ENCODE data around the gene TESMIN.

The TESMIN gene

GRCh38 chr11:68661697-68662603 lies 89.4 kb downstream of the TESMIN start:
- POLR2A ChIA-PET: no interaction called here
- CTCF ChIA-PET: no interaction called here
- TF ChIP-seq CTCF (IDR thresholded peaks at IDR 0.05; ENCODE audit: control extremely low read depth, extremely low read depth, low read depth, missing control alignments): no peak
- DNase-seq (ENCODE audit: extremely low spot score): no peak

GRCh38 chr11:68661014-68661413 lies 90.3 kb downstream of the TESMIN start:
- ChIA-PET CTCF (no interaction called here), POLR2A (no interaction called here)
- no peak for TF ChIP-seq CTCF (IDR thresholded peaks at IDR 0.05; ENCODE audit: control extremely low read depth, extremely low read depth, low read depth, missing control alignments)
- no peak for DNase-seq (ENCODE audit: extremely low spot score)

GRCh38 chr11:68660066-68660810 lies 91.1 kb downstream of the TESMIN start:
- POLR2A ChIA-PET: no interaction called here

GRCh38 chr11:68659158-68659921 lies 92.0 kb downstream of the TESMIN start:
- POLR2A ChIA-PET: no interaction called here
- CTCF ChIA-PET: no interaction called here
- DNase-seq (ENCODE audit: extremely low spot score): no peak
- TF ChIP-seq CTCF (IDR thresholded peaks at IDR 0.05; ENCODE audit: control extremely low read depth, extremely low read depth, low read depth, missing control alignments): no peak

More at GRCh38 chr11:68660066-68660810, 91.1 kb downstream of the TESMIN start:
- no peak for TF ChIP-seq CTCF (IDR thresholded peaks at IDR 0.05; ENCODE audit: control extremely low read depth, extremely low read depth, low read depth, missing control alignments)
- DNase-seq (ENCODE audit: extremely low spot score): no peak
- CTCF ChIA-PET: no interaction called here

- POLR2A ChIA-PET: no interaction called here
- TF ChIP-seq CTCF (IDR thresholded peaks at IDR 0.05; ENCODE audit: control extremely low read depth, extremely low read depth, low read depth, missing control alignments): no peak
- DNase-seq (ENCODE audit: extremely low spot score): no peak
- CTCF ChIA-PET: no interaction called here
Observed at GRCh38 chr11:68658661-68659060, 92.7 kb downstream of the TESMIN start.

GRCh38 chr11:68658097-68658496 lies 93.2 kb downstream of the TESMIN start:
- ChIA-PET POLR2A (no interaction called here), CTCF (no interaction called here)
- no peak for DNase-seq (ENCODE audit: extremely low spot score)
- TF ChIP-seq CTCF (IDR thresholded peaks at IDR 0.05; ENCODE audit: control extremely low read depth, extremely low read depth, low read depth, missing control alignments): no peak

Measured in GM10248 (cell line).